OCI-M1 (cell line): ENCODE results near the gene ITPR1.

ENCODE experiments used
- DNase-seq: peaks from one replicate; lab custom pipeline; 2025; lab: John Stamatoyannopoulos, UW

The ITPR1 gene

GRCh38 chr3:4852780-4853748 is 359.9 kb downstream of the ITPR1 start:
- peak; percentile 88 for DNase-seq

GRCh38 chr3:4853749-4854140 is 360.6 kb downstream of the ITPR1 start:
- no peak for DNase-seq

GRCh38 chr3:4855676-4856075 is 362.5 kb downstream of the ITPR1 start:
- no peak for DNase-seq

GRCh38 chr3:4856136-4856535 is 363.0 kb downstream of the ITPR1 start:
- DNase-seq = no peak

- no peak for DNase-seq
These were observed 363.4 kb downstream of the ITPR1 start for GRCh38 chr3:4856564-4856963.

GRCh38 chr3:4856986-4857385 is 363.8 kb downstream of the ITPR1 start:
- DNase-seq = no peak

- DNase-seq = no peak
These were observed 366.6 kb downstream of the ITPR1 start for GRCh38 chr3:4859788-4860187.

- DNase-seq = no peak
These were observed 369.8 kb downstream of the ITPR1 start for GRCh38 chr3:4862973-4863372.

GRCh38 chr3:4864503-4864902 is 371.4 kb downstream of the ITPR1 start:
- no peak for DNase-seq

- DNase-seq = no peak
These were observed 372.6 kb downstream of the ITPR1 start for GRCh38 chr3:4865714-4866113.

GRCh38 chr3:4866866-4867265 is 373.7 kb downstream of the ITPR1 start:
- no peak for DNase-seq

- DNase-seq = no peak
These were observed 384.1 kb downstream of the ITPR1 start for GRCh38 chr3:4877173-4877787.

- no peak for DNase-seq
These were observed 387.7 kb downstream of the ITPR1 start for GRCh38 chr3:4880850-4881249.

- DNase-seq = no peak
These were observed 389.4 kb downstream of the ITPR1 start for GRCh38 chr3:4882548-4882947.

- DNase-seq = no peak
These were observed 389.9 kb downstream of the ITPR1 start for GRCh38 chr3:4883011-4883410.

- no peak for DNase-seq
These were observed 391.7 kb downstream of the ITPR1 start for GRCh38 chr3:4884888-4885287.

- DNase-seq = no peak
These were observed 392.2 kb downstream of the ITPR1 start for GRCh38 chr3:4885316-4885715.

GRCh38 chr3:4886448-4886847 is 393.3 kb downstream of the ITPR1 start:
- no peak for DNase-seq

- no peak for DNase-seq
These were observed 394.0 kb downstream of the ITPR1 start for GRCh38 chr3:4887177-4887576.

GRCh38 chr3:4888913-4889846 is 396.0 kb downstream of the ITPR1 start:
- peak; percentile 32 for DNase-seq

- DNase-seq = no peak
These were observed 396.7 kb downstream of the ITPR1 start for GRCh38 chr3:4889896-4890295.

- no peak for DNase-seq
These were observed 401.9 kb downstream of the ITPR1 start for GRCh38 chr3:4894891-4895530.
